ENCODE data around the gene CAMSAP1.
A peak's percentile ranks its signal among the peaks of the same experiment; 100 is the strongest.

CAMSAP1 gene

GRCh38 chr9:135809166-135809565, 98.2 kb downstream of the CAMSAP1 start:
- DNase-seq = no peak

- no peak for DNase-seq
Measured at GRCh38 chr9:135805422-135806022, 101.8 kb downstream of the CAMSAP1 start.

DNA sequence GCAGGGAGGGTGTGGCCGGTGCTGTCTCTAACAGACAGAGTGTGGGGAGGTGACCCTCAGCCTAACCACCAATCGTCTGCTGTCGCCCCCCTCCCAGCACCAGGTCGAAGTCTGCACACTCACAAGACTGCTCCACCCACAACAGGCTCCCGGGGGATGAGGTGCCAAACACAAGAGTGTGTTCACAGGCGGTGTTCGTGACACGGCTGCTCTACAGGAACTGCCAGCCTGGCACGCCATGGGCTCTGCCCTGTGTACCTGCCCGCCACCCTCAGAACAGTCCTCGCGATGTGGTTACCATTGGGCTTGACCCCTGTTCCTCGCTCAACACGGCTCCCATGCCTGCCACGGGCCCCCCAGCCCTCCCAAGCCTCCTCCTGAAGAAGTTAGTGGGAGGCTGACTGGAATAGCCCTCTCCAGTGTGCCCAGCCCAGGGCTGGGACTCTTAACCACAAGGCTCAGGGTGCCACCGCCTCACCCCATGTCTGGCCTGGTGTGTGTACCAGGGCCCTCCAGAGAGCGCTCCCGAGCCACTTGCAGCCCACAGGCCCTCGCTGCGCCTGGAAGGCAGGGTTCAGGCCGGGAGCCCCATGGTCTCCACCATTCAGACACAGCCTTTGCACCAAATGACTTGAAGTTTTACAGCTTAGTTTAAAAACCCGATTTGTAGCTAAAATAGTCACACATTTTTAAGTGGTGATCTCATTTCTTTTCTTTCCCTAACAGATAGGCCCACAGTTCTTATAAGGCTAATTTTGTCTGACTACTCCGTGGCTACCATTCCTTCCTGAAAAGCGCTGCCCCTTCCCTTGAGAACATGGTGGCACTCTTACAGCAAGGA, 102.5 kb downstream of the CAMSAP1 start:
- no peak for DNase-seq

GRCh38 chr9:135803441-135803840, 103.9 kb downstream of the CAMSAP1 start:
- no peak for DNase-seq

- DNase-seq = no peak
Measured at GRCh38 chr9:135802876-135803419, 104.4 kb downstream of the CAMSAP1 start.

DNA sequence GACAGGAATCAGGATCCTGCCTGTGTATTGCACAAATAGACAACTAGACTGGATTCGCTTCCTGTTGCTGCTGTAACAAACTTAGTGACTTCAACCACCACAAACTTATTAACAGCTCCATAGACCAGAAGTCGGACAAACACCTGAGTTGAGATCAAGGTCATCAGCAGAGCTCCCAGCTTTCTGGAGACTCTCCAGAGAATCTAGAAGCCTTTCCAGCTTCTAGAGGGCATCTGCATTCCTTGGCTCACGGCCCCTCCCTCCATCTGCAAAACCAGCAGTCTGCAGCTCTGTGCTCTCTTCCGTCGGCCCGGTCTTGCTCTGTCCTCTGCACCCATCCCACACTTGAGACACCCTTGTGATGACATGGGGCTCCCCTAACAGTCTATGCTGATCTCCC, 106.3 kb downstream of the CAMSAP1 start:
- no peak for DNase-seq

GRCh38 chr9:135799261-135799660, 108.1 kb downstream of the CAMSAP1 start:
- DNase-seq = no peak

DNA sequence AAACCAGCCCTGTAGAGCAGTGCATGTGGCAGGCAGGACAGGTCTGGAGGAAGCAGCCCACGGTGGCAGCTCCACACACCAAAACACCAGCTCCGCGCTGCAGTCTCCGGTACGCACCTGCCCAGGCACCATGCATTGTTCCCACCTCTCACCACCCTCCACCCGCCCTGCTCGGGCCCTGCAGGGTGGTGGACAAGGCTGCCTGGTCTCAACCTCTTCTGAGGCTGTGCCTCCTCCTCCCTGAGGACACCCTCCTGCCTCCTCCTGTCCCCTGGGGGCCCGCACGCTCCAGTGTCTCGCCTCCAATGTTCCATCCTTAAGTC, 109.1 kb downstream of the CAMSAP1 start:
- DNase-seq = no peak

DNA sequence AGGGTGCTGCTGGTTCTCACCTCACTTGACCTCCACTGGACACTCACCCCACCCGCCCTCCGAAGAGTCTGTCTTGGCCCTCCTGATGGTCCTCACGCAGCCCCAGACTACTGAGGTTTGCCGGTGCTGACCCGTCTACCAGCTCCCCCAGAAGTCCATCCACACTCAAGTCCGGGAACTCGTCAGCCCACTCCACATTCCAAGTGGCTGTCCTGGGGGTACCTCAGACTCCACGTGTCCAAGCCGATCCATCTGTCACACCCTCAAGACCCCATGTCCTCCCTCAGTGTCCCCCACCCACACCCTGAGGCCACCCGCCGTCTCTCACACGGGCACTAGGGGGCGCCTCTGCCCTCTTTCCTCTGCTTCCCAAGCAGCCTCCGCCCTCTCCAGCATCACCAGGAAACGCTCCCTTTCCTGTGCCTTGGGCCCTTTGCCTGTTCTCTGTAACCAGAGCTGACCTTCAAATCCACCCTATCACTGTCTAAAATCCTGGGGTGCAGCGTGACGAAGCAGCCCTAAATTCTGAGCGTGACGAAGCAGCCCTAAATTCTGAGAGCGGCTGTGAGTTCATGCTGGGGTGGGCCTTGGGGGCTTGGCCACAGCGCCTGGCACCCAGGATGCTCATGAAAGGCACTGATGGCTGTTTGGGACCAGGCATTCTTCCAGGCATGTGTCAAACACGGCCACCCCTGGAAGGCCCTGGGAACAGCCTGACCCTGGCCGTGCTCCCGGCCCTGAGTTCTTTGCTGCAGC, 109.7 kb downstream of the CAMSAP1 start:
- DNase-seq = peak in 1 of 2 experiments; percentile 25

DNA sequence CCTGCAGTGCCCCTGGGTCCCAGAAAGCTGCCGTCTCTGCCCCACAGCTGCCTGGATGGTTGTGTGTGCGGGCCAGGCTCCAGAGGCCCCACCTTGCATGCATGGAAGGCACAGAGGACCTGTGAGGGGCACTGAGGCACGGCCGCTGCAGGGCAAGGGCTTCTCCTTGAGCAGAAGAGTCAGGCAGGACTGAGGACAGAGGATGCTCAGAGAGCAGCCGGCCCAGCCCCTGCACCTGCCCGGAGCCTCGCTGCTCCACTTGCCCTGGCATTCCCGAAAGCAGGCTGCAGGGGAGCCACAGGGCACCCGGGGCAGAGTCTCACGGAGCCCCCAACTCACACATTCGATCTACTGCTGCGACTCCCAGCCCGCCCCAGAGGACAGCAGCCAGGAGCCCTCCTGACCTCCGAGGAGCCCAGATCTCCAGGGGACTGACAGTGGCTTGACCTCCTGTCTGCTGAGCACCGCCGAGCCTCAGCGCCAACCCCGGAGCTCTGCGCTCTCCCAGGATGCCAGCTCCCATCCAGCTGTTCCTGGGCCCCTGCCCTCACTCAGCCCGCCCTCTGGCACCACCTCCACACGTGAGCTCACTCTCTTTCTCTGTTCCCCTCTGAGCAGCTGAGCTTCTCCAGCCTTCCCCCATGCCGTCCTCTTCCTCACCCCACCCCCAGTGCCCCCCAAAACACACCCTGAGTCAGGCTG, 110.4 kb downstream of the CAMSAP1 start:
- DNase-seq = no peak

GRCh38 chr9:135795391-135795790, 112.0 kb downstream of the CAMSAP1 start:
- DNase-seq = no peak

GRCh38 chr9:135794361-135794885, 112.9 kb downstream of the CAMSAP1 start:
- no peak for DNase-seq

DNA sequence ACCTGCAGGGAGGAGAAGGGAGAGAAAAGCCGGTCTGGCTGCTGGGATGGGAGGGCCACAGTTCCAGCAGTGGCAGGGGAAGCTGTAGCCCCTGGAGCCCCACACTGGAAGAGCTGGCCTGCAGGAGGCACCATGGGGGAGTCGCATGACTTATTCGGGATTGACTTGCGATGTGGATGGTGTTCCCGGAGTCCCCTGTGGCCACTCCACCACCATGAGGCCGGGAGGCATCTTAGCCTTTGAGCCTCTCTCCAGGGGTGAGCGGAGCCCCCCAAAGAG, 113.3 kb downstream of the CAMSAP1 start:
- no peak for DNase-seq

GRCh38 chr9:135793221-135794056, 113.9 kb downstream of the CAMSAP1 start:
- DNase-seq = no peak

- no peak for DNase-seq
Measured at GRCh38 chr9:135792268-135793128, 114.8 kb downstream of the CAMSAP1 start.

- DNase-seq = no peak
Measured at GRCh38 chr9:135791431-135792267, 115.7 kb downstream of the CAMSAP1 start.

DNA sequence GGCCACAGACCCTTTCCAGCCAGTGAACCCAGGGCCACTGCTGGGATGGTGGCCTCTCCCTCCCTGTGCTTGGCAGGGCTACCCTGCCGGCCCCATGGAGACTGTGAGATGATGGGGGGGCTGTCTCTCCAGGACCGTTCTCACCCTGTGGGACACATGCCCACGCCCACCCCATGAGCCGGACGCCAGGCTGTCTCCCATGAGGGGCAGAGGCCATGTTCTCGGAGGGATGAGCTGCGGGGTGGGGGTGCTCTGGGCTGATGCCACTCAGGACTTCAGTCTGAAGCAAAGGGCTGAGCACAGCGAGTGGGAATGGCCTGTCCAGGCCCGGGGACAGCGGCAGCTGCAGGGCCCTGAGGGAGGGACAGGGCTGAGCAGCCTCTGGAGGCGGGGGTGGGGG, 116.5 kb downstream of the CAMSAP1 start:
- DNase-seq = no peak

DNA sequence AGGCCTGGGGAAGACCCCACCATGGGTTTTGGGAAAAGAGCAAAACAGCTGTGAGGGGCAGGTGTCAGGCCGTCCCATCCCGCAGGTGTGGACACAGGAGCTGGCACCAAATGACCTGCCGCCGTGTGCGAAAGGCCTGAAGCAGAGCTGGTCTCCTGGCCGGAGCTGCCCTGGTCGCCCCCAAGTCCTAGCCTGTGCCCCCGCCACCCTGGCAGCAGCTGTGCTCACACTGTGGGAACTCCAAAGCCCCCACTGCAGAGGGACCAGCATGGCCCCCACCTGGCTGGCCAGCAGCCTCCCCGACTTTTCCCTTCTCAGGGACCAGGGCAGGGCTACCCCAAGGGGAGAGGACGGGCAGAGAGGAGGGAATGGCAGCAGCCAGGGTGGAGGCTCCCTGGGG, 117.0 kb downstream of the CAMSAP1 start:
- no peak for DNase-seq

DNA sequence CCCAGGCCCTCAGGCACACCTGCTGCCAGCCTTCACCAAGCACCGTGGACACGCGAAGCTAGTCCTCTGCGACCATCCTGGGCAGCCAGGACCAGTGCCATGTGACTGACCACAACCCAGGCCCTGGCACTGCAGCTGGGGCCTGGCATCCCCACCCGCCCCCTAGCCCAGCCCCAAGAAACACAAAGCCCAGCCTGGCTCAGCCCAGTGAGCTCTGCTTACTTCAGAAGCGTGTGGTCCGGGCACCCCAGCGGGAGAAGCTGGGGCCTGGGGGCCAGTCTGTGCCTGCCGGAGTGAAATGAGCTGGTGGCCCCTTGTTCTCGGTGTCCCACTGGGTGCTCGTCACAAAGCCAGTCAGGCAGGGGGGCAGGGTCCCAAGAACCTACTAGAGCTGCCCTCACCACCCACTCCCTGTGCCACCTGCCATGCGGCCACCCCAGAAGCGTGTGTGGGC, 117.5 kb downstream of the CAMSAP1 start:
- DNase-seq = no peak
